Measurements from ENCODE around the gene HSPA1L.

GRCh38 chr6:31825553-31825952 is 10.5 kb upstream of the HSPA1L start:
- no peak for TF ChIP-seq CTCF (conservative IDR thresholded peaks at IDR 0.05; ENCODE audit: low read depth in 2 of 2)
- TF ChIP-seq POLR2AphosphoS5 (IDR thresholded peaks at IDR 0.05; ENCODE audit: low read depth) = no peak
- TF ChIP-seq EZH2phosphoT487 (IDR thresholded peaks at IDR 0.05; ENCODE audit: unreplicated experiment) = no peak
- TF ChIP-seq REST (IDR thresholded peaks at IDR 0.05; ENCODE audit: unreplicated experiment) = no peak
- no peak for TF ChIP-seq EZH2 (IDR thresholded peaks at IDR 0.05; ENCODE audit: low read depth, unreplicated experiment)
- TF ChIP-seq CREB1 (CRISPR knock-in tag; IDR thresholded peaks at IDR 0.05; ENCODE audit: low read depth) = no peak

Measured in GM23338 (cell line).